Epithelial cell of esophagus (primary cell): Measurements from ENCODE around the gene AP4S1.
"Not testable (repeated sequence)": the region's sequence is repeated elsewhere in the genome, so short reads cannot be mapped to it uniquely, and the experiment has no call there.

Experiments used
- DNase-seq: peaks from one replicate; pipeline ENCODE4 v3.0.0; 2010; ENCODE audit warnings: low read depth
- H3K4me3 ChIP-seq: 2 replicates; pipeline ENCODE4 v1.5.1; 2011; ENCODE audit warnings: mild to moderate bottlenecking, low read length, control low read depth
- CTCF ChIP-seq: IDR thresholded peaks from 2 replicates; pipeline ENCODE4 v1.5.1; 2011; ENCODE audit warnings: low read depth, mild to moderate bottlenecking, low read length, control low read depth, inconsistent platforms; ENCODE audit not compliant: insufficient read depth; ENCODE audit errors: missing control alignments

The AP4S1 gene

GRCh38 chr14:31085027-31085426, 59.6 kb downstream of the AP4S1 start:
- TF ChIP-seq CTCF: no peak
- no peak for DNase-seq
- H3K4me3 ChIP-seq: no peak overlapping the region

GRCh38 chr14:31086466-31086865, 61.0 kb downstream of the AP4S1 start:
- not testable (repeated sequence) for H3K4me3 ChIP-seq, DNase-seq

GRCh38 chr14:31090883-31091764, 65.7 kb downstream of the AP4S1 start:
- peak; percentile 92 for DNase-seq
- no peak for TF ChIP-seq CTCF
- H3K4me3 ChIP-seq: no peak overlapping the region

GRCh38 chr14:31092160-31092708, 66.8 kb downstream of the AP4S1 start:
- H3K4me3 ChIP-seq: no peak overlapping the region
- DNase-seq: no peak
- TF ChIP-seq CTCF: no peak

- DNase-seq, H3K4me3 ChIP-seq: not testable (repeated sequence)
These were observed 68.7 kb downstream of the AP4S1 start for GRCh38 chr14:31093884-31094839.

- H3K4me3 ChIP-seq, DNase-seq: not testable (repeated sequence)
These were observed 70.4 kb downstream of the AP4S1 start for GRCh38 chr14:31095817-31096216.

- DNase-seq: peak; percentile 60
- no peak for TF ChIP-seq CTCF
- no peak overlapping the region for H3K4me3 ChIP-seq
These were observed 70.8 kb downstream of the AP4S1 start for GRCh38 chr14:31096255-31096654.

- DNase-seq: no peak
- H3K4me3 ChIP-seq: no peak overlapping the region
- no peak for TF ChIP-seq CTCF
These were observed 71.6 kb downstream of the AP4S1 start for GRCh38 chr14:31097081-31097480.
